Measurements from ENCODE around the gene ANKS4B. TPM values are rescaled to one million over a fixed set of nuclear protein-coding genes. Genes with fewer than 3 reads are reported as not detected.

Gene ANKS4B
- total and polyA plus RNA-seq, 9 donors: under 0.01 to 0.05 (median 0.04) TPM; not detected in 6

DNA sequence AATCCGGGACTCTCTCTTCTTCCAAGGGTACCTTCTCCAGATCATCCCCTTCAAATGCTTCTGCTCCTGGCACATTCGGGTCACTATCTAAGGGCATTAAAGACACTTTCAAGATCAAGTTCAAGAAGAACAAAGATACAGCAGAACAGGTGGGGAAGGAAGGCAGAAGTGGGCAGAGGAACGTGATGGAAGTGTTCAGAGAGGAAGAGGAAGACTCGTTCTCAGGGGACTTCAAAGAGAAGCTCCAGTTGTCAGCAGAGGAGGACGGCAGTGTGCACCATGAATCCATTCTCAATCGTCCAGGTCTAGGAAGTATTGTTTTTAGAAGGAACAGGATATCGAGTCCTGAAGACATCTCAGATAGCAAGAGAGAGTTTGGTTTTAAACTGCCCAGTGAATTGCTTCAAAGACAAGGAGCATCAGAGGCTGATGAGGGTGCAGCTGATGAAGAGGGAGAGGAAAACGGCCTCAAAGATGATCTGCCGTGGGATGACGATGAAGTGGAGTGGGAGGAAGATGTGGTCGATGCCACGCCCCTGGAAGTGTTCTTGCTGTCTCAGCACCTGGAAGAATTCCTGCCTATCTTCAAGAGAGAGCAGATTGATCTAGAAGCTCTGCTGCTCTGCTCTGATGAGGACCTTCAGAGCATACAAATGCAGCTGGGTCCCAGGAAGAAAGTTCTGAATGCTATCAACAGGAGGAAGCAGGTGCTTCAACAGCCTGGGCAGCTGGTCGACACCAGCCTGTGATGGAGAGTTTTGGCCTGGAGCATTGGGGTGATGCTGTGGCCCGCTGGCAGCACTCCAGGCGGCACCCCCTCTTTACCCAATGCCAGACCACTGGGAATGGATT, 16.8 kb downstream of the ANKS4B start:
- TF ChIP-seq POLR2A (IDR thresholded peaks at IDR 0.05) (no peak), EP300 (IDR thresholded peaks at IDR 0.05) (no peak)
- TF ChIP-seq, protein P1, sequence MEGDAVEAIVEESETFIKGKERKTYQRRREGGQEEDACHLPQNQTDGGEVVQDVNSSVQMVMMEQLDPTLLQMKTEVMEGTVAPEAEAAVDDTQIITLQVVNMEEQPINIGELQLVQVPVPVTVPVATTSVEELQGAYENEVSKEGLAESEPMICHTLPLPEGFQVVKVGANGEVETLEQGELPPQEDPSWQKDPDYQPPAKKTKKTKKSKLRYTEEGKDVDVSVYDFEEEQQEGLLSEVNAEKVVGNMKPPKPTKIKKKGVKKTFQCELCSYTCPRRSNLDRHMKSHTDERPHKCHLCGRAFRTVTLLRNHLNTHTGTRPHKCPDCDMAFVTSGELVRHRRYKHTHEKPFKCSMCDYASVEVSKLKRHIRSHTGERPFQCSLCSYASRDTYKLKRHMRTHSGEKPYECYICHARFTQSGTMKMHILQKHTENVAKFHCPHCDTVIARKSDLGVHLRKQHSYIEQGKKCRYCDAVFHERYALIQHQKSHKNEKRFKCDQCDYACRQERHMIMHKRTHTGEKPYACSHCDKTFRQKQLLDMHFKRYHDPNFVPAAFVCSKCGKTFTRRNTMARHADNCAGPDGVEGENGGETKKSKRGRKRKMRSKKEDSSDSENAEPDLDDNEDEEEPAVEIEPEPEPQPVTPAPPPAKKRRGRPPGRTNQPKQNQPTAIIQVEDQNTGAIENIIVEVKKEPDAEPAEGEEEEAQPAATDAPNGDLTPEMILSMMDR (IDR thresholded peaks at IDR 0.05): no peak
- 76 to 88% (median 78%) methylated on average over 15 of the region's 15 CpGs for WGBS, 3 donors

GRCh38 chr16:21253470-21253869, 20.0 kb downstream of the ANKS4B start:
- H3K36me3 ChIP-seq: no peaks in the 10 kb centered on the region
- no peaks in the 10 kb centered on the region for H3K4me1 ChIP-seq (ENCODE audit: insufficient read depth)
- H3K4me3 ChIP-seq: no peak overlapping the region
- WGBS, 3 donors: 76 to 87% (median 77%) methylated on average over 3 of the region's 3 CpGs
- H3K27me3 ChIP-seq: no peaks in the 10 kb centered on the region
- intact Hi-C loops (cut with DNase I): no loop called here
- H3K27ac ChIP-seq: no peak overlapping the region
- TF ChIP-seq EP300 (IDR thresholded peaks at IDR 0.05): no peak
- no peak for TF ChIP-seq POLR2A (IDR thresholded peaks at IDR 0.05)
- TF ChIP-seq, protein P1 (IDR thresholded peaks at IDR 0.05): no peak
- DNase-seq: no peak
- H3K9me3 ChIP-seq: no peaks in the 10 kb centered on the region

More for the DNA sequence above, 16.8 kb downstream of the ANKS4B start:
- intact Hi-C loops (cut with DNase I): no loop called here
- DNase-seq: no peak
- Histone ChIP-seq H3K4me1 (ENCODE audit: insufficient read depth) (no peaks in the 10 kb centered on the region), H3K36me3 (no peaks in the 10 kb centered on the region), H3K4me3 (no peak overlapping the region), H3K27me3 (no peaks in the 10 kb centered on the region), H3K9me3 (no peaks in the 10 kb centered on the region), H3K27ac (no peak overlapping the region)

DNA sequence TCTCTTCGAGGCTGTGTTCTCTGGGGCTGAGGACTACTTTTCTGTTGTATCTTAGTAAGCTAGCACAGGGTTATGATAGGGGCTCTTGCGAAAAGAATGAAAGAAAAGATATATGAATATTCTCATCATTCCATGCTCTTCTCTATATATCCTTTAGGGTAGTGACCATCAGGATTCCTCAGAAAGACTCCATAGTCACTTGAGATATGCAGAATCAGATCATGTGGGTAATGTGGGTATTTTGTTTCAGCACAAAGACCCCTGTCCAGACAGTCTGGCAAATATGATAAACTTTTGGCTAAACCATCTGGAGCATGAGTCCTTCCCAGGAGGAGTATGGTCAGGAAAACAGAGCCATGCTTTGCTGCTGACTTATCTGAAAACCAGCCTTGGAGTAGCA, 23.1 kb downstream of the ANKS4B start:
- TF ChIP-seq, protein P1 (IDR thresholded peaks at IDR 0.05): no peak
- no peak for TF ChIP-seq POLR2A (IDR thresholded peaks at IDR 0.05)
- no peak for TF ChIP-seq EP300 (IDR thresholded peaks at IDR 0.05)
- no peaks in the 10 kb centered on the region for H3K4me1 ChIP-seq (ENCODE audit: insufficient read depth)
- 82 to 94% (median 85%) methylated on average over 2 of the region's 2 CpGs for WGBS, 3 donors

DNA sequence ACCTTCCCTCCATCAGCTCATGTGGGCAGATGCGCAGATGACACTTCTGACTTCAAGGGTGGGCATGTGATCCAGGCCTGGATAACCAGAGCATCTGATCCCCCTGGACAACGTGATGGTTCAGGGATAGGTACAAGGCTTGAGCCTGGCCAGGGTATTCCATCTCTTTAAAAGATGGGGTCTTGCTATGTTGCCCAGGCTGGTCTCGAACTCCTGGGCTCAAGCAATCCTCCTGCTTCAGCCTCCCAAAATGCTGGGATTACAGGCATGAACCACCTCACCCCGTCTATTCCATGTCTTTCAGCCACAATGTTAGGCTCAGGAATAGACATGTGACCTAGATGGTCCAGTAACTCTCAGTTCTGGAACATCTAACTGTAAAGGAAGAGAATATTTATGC, 23.8 kb downstream of the ANKS4B start:
- intact Hi-C loops (cut with DNase I): no loop called here
- H3K27me3 ChIP-seq: no peaks in the 10 kb centered on the region
- H3K9me3 ChIP-seq: no peaks in the 10 kb centered on the region
- no peak for DNase-seq
- no peak overlapping the region for H3K4me3 ChIP-seq
- 86 to 96% (median 90%) methylated on average over 4 of the region's 4 CpGs for WGBS, 3 donors
- H3K36me3 ChIP-seq: no peaks in the 10 kb centered on the region
- H3K4me1 ChIP-seq (ENCODE audit: insufficient read depth): no peaks in the 10 kb centered on the region
- H3K27ac ChIP-seq: no peak overlapping the region
- no peak for TF ChIP-seq POLR2A (IDR thresholded peaks at IDR 0.05)
- TF ChIP-seq EP300 (IDR thresholded peaks at IDR 0.05): no peak
- TF ChIP-seq, protein P1 (IDR thresholded peaks at IDR 0.05): no peak

More for the DNA sequence above, 23.1 kb downstream of the ANKS4B start:
- Histone ChIP-seq H3K9me3 (no peaks in the 10 kb centered on the region), H3K36me3 (no peaks in the 10 kb centered on the region), H3K27ac (no peak overlapping the region), H3K4me3 (no peak overlapping the region), H3K27me3 (no peaks in the 10 kb centered on the region)
- DNase-seq: no peak
- intact Hi-C loops (cut with DNase I): no loop called here
